ENCODE data around the gene SNRPD3. TPM values are rescaled to one million over a fixed set of nuclear protein-coding genes. Genes with fewer than 3 reads are reported as not detected.

The SNRPD3 gene
- 104 and 158 TPM in 2 replicates for total RNA-seq

GRCh38 chr22:24555165-24556039, at the start of gene SNRPD3:
Gene SNRPD3, plus strand, starts transcription at chr22:24555999. Its CDS starts 1,676 bp downstream, at chr22:24557675.

GRCh38 chr22:24554313-24555164, 1.3 kb upstream of the SNRPD3 start, which contains the start of gene GUCD1:
Gene GUCD1, minus strand, starts transcription at chr22:24555138. Its CDS starts 147 bp downstream, at chr22:24554991.

GRCh38 chr22:24592851-24593558, 37.2 kb downstream of the SNRPD3 start, which contains the start of gene LRRC75B:
Gene LRRC75B, minus strand, starts transcription at chr22:24593073. Its CDS starts 34 bp downstream, at chr22:24593039.

GRCh38 chr22:24602847-24603769, 47.3 kb downstream of the SNRPD3 start, which contains the start of gene GGT1:
Gene GGT1, plus strand, starts transcription at chr22:24603193. Its CDS starts 7,889 bp downstream, at chr22:24611082.

Other genes with a start within 250 kb of the SNRPD3 start
- gene ADORA2A, start 128.4 kb upstream of the SNRPD3 start, total RNA-seq, result 10.6 and 18.6 TPM in 2 replicates
- gene UPB1, start 60.7 kb upstream of the SNRPD3 start, total RNA-seq, result 0.33 TPM in 1 of 2 replicates, not detected in the other
- 171 and 204 TPM in 2 replicates for gene GUCD1, start 861 bp upstream of the SNRPD3 start, total RNA-seq
- gene LRRC75B, start 37.1 kb downstream of the SNRPD3 start, total RNA-seq, result 5.9 and 6.0 TPM in 2 replicates
- 1.3 and 2.3 TPM in 2 replicates for gene GGT1, start 47.2 kb downstream of the SNRPD3 start, total RNA-seq
- gene PIWIL3, start 218.7 kb downstream of the SNRPD3 start, total RNA-seq, result not detected in 2 replicates

Measured in vein endothelial cell (primary cell).